HT1080 (cell line): ENCODE data around the gene DPPA5. TPM values are rescaled to one million over a fixed set of nuclear protein-coding genes. Genes with fewer than 3 reads are reported as not detected.
"Not testable (repeated sequence)": the region's sequence is repeated elsewhere in the genome, so short reads cannot be mapped to it uniquely, and the experiment has no call there.

Experiments used
- DNase-seq: peaks from one replicate; pipeline ENCODE4 v3.0.0-alpha.2; 2015; ENCODE audit warnings: low read depth
- total RNA-seq: library from RNA; depleted of rRNA; stranded (reverse); fragments of >200 nt; shearing (Covaris generic); gene quantifications from 2 replicates; pipeline ENCODE4 v1.2.3, GENCODE V29; 2014

Gene DPPA5
- total RNA-seq, 1 experiment from 2014 or later, result not detected

DNA sequence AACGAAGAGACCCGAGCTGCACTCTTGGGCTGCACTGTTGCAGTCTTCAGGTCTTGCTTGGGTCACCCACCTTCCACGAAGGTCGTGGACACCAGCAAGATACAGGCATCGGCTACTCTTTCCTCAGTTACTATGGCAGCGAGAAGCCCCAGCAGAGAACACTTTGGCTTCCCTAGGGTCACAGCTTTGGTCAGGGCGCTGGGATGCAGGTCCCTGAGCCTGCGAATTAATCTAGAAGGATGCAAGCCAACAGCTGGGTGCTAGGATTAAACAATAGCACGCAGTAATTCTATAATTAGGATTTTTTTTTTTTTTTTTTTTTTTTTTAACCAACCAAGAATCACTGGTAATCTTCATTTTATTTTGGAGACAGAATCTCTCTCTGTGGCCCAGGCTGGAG lies 10.5 kb upstream of the DPPA5 start:
- no peak for DNase-seq

DNA sequence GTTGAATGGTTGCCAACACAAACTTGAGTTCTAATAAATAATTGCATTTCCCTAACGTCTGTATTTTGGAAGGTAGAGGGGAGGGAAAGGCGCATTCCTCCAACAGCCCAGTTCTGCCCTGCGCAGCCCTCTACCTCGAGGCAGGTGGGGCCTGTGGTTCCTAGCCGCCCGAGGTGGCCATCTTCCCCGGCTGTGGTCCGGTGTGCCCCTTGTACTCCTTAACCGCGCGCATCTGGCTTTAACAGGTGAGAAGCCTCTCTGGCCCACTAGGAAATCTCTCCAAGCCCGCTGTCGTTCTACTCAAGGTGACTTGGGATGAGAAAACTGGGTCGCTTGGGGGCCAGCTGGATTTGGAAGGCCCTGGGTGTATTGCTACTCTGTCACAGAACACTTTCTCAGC lies 10.0 kb upstream of the DPPA5 start:
- no peak for DNase-seq

DNA sequence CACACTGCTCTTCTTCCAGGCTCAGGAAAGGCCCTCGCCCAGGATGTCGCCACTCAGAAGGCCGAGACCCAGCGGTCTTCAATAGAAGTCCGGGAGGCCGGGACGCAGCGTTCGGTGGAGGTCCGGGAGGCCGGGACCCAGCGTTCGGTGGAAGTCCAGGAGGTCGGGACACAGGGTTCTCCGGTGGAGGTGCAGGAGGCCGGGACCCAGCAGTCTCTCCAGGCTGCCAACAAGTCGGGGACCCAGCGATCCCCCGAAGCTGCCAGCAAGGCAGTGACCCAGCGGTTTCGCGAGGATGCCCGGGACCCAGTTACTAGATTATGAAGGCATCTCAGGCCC lies 9.4 kb upstream of the DPPA5 start:
- DNase-seq, result no peak

- no peak for DNase-seq
These were observed 8.9 kb upstream of the DPPA5 start for GRCh38 chr6:73362869-73363536.

DNA sequence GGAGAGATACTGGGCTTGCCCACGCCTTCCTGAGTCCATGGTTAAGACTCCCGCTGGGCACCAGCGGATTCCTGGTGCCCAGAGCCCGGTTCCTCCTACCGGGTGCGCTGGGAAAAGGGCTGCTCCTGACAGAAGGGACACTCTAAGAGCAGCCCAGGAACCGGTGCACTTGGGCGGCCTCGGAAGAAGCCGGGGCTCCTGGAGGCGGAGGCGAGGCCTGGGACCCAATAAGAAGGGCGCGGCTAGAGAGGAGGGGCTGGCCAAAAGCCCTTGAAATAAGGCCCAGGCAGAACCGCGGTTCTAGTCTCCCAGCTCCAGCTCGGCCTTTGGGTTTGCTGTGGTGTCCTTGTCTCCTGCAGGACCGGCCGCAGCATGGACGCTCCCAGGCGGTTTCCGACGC lies 8.3 kb upstream of the DPPA5 start, which contains the start of gene KHDC3L:
Gene KHDC3L, plus strand, starts transcription at position 301 of the 400 bp plus-strand sequence. Its CDS starts 72 bp downstream, at position 373.
- no peak for DNase-seq

DNA sequence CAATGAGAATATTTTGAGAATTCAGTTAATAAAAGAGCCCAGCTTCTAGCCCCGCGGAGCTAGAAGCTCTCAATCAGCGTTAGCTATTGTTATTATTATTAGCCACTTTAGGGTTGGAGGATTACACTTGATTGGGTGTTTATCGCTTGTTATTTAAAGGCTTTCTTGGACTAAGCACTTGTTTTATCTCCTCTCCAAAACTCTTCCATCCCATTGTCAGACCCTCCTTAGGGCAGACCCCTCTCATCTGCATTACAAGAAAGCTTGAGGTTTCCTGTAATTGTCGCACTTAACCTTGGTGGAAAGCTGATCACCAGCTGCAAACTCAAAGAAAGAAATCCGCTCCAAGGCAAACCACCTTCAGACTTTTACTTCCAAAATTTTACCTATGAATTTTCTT lies 4.8 kb downstream of the DPPA5 start:
- no peak for DNase-seq

GRCh38 chr6:73348550-73349204 lies 5.4 kb downstream of the DPPA5 start:
- DNase-seq, result no peak

- no peak for DNase-seq
These were observed 10.9 kb downstream of the DPPA5 start for GRCh38 chr6:73343164-73343563.

GRCh38 chr6:73342174-73342573 lies 11.9 kb downstream of the DPPA5 start:
- no peak for DNase-seq

- DNase-seq, result no peak
These were observed 12.7 kb downstream of the DPPA5 start for GRCh38 chr6:73341335-73341734.

GRCh38 chr6:73340048-73340447 lies 14.0 kb downstream of the DPPA5 start:
- peak; percentile 17 for DNase-seq

DNA sequence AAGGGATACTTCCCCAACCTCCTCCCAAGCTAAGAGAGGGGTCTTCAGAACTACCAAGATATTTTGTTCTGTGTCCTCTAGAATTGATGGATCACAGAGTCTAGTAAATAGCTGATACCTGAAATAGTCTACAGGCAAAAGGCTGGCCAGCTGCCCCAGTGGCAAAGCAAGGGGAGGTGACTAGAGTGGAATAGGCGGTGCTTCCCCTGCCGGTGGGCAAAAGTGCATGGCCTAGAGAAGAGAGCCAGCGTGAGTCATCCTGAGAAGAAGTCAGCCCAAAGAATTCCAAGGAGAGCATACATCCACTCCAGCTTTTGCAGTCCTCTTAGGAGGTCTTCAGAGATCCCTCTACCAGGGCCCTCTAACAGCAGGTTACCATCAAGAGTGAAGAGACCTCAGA lies 14.7 kb downstream of the DPPA5 start:
- DNase-seq, result peak; percentile 21

DNA sequence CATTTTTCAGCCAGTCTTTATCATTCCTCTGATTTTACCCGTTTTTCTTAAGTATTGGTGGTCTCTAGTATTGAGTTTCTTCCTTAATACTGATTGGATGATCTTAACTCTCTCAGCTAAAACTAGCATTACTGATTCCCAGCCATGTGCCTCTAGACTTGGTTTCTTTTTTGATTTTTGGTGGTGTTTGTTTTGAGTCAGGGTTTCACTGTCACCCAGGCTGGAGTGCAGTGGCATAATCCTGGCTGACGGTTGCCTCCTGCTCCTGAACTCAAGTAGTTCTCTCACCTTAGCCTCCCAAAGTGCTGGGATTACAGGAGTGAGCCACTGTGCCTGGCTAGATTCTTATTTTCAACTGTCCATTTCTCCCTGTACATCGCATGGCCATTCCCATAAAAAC lies 24.9 kb downstream of the DPPA5 start:
- DNase-seq, result no peak

DNA sequence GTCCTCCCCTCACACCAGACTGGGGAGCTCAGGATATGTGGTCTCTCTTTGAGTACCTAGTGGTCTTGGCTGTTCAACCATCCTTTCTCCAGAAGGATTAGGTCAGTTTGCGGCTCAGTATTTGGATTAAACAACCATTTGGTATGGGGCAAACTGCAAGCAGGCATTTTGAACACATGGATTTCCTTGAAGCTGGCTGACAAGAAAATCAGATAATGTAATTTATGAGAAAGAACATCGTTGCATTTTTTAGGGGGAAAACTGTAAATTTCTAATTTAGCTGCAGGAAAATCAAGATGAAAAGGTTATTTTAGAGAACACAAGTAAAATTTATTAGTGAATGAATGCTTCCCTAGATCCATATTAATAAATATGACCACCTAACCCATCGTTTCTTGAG lies 25.3 kb downstream of the DPPA5 start:
- DNase-seq, result no peak

DNA sequence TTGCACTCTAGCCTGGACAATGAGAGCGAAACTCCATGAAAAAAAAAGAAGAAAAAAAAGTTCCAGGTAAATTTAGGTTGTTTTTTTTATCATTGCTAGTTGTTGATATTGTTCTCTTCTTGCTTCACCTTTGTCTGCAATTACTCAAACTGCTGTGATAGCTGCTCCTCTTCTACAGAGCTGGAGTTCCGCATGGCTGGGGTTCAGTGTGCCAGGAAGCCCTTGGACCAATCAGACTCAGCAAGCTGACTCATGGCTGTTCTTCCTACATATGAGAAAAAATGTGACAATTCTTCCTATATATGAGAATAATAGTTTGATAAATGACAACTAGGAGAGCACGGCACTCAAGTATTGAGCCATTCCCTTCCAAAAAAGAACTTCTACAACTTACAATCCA lies 28.4 kb downstream of the DPPA5 start:
- DNase-seq, result no peak

DNA sequence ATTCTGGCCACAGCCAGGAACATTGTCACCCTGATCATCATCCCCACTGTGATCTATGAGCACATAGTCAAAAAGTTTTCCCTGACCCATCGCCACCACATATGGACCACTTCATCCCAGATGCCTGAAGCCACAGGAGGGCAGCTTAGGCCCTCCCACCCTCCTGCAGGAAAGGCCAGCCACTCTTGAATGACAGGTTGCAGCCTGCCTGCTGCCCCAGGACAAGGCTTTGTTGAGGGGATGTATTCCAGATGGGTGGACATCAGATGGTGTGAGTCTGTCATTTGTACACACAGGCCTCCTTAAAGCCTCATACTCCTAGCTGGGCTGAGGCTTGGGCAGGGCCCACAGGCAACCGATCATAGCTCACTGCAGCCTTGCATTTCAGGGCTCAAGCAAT lies 30.8 kb downstream of the DPPA5 start:
- DNase-seq, result no peak

DNA sequence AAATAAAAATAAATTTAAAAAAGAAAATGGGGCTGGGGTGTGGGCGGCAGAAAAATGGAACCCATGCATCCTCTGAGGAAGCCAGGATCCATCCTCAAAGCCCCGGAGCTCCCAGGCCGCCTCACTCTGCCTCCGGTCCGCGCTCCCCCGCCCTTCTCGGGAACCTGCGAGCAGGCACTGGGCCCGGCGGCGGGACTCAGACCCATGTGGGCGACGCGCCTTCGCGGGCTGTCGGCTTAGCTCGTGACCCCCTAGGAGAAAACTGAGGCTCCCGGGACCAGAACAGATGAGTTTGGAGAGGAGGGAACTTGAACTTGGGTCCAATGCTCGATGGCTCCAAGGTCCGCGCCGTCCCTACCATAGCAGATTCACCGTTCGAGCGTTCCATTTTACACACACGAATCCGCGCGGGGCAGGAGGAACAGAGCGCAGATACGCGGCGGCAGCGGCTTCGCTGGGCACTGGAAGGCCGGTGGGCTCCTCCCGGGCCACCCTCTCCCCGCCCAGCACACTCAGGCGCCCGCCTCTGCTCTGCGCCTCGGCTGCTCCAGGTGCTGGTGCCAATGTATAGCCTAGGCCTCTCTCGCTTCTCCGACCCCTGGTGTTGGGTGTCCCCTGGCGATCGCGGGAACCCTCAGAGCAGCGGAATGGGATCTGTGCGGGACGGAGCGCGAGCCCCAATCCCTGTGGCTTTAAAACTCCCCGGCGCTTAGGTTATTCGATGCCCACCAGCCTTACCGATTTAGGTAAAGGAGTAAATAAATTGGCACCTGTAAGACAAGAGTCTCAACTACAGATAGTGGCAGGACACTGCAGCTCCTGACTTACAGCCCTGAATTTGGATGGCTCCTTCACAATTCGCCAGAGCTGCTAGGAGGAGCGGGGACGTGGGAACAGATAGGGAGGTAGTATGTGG lies 39.2 kb downstream of the DPPA5 start:
- no peak for DNase-seq

GRCh38 chr6:73310503-73310845 lies 43.6 kb downstream of the DPPA5 start:
- DNase-seq, result not testable (repeated sequence)

DNA sequence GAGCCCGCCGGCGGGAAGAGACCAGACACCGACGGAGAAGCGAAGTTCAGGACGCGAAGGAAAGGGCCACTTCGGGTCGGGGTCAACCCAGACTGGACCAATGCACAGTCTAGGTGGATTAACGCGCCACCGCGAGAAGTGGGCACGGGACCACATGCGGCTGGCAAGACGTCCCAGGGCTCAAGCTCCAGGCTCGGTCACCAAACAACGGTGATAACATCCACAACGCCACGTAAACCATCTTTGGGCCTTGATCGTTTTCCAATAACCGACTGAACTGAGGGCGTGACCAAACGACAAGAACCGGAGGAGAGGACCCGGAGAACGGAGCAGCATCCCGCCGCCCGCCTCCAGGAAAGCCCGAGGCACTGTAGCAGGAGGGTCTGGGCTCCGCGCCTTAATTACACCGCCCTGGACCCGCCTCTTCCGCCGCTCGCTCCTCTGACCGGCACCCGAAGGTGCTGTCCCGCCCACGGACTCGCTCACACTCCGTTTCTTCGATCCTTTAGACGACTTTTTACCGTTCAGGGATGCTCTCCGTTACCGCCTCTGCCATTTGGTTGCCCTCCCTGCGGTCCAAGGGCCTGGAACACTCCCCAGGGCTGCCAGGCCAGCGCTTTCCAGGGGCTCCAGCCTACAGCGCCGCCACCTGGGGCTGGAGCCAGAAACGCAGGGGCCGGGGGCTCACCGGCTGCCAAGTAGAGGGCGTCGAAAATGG lies 44.1 kb downstream of the DPPA5 start:
- peak; percentile 73 for DNase-seq

GRCh38 chr6:73309535-73309784 lies 44.6 kb downstream of the DPPA5 start:
- no peak for DNase-seq

GRCh38 chr6:73308712-73309534 lies 45.2 kb downstream of the DPPA5 start:
- DNase-seq, result peak; percentile 35
